Measurements from ENCODE around the gene PNKP.

Gene PNKP

GRCh38 chr19:49856574-49857021 is 10.8 kb downstream of the PNKP start:
- no peak for TF ChIP-seq CTCF (IDR thresholded peaks at IDR 0.05; ENCODE audit: low read depth, low read length)
- Histone ChIP-seq H3K27me3 (ENCODE audit: insufficient read depth, low read depth, severe bottlenecking) (no peaks in the 10 kb centered on the region), H3K9me3 (ENCODE audit: severe bottlenecking) (no peaks in the 10 kb centered on the region), H3K4me3 (ENCODE audit: low read depth, low read length) (no peak overlapping the region), H3K36me3 (peaks cover 89% of the 10 kb centered on the region), H3K27ac (no peak overlapping the region)
- no peak for DNase-seq

- Histone ChIP-seq H3K27me3 (ENCODE audit: insufficient read depth, low read depth, severe bottlenecking) (no peaks in the 10 kb centered on the region), H3K36me3 (peaks cover 85% of the 10 kb centered on the region), H3K27ac (no peak overlapping the region), H3K4me3 (ENCODE audit: low read depth, low read length) (no peak overlapping the region), H3K9me3 (ENCODE audit: severe bottlenecking) (no peaks in the 10 kb centered on the region)
- TF ChIP-seq CTCF (IDR thresholded peaks at IDR 0.05; ENCODE audit: low read depth, low read length) = no peak
- no peak for DNase-seq
Measured at GRCh38 chr19:49855676-49856573, 11.5 kb downstream of the PNKP start.

GRCh38 chr19:49855277-49855675 is 12.1 kb downstream of the PNKP start:
- H3K27me3 ChIP-seq (ENCODE audit: insufficient read depth, low read depth, severe bottlenecking) = no peaks in the 10 kb centered on the region
- no peak for DNase-seq
- peaks cover 79% of the 10 kb centered on the region for H3K36me3 ChIP-seq
- no peak for TF ChIP-seq CTCF (IDR thresholded peaks at IDR 0.05; ENCODE audit: low read depth, low read length)
- no peaks in the 10 kb centered on the region for H3K9me3 ChIP-seq (ENCODE audit: severe bottlenecking)
- H3K4me3 ChIP-seq (ENCODE audit: low read depth, low read length) = no peak overlapping the region
- H3K27ac ChIP-seq = no peak overlapping the region

GRCh38 chr19:49854378-49855263 is 12.8 kb downstream of the PNKP start:
- Histone ChIP-seq H3K9me3 (ENCODE audit: severe bottlenecking) (no peaks in the 10 kb centered on the region), H3K27ac (no peak overlapping the region), H3K27me3 (ENCODE audit: insufficient read depth, low read depth, severe bottlenecking) (no peaks in the 10 kb centered on the region), H3K36me3 (peaks cover 72% of the 10 kb centered on the region), H3K4me3 (ENCODE audit: low read depth, low read length) (no peak overlapping the region)
- TF ChIP-seq CTCF (IDR thresholded peaks at IDR 0.05; ENCODE audit: low read depth, low read length) = no peak
- DNase-seq = no peak

- TF ChIP-seq CTCF (IDR thresholded peaks at IDR 0.05; ENCODE audit: low read depth, low read length) = no peak
- Histone ChIP-seq H3K36me3 (peaks cover 65% of the 10 kb centered on the region), H3K9me3 (ENCODE audit: severe bottlenecking) (no peaks in the 10 kb centered on the region), H3K27ac (no peak overlapping the region), H3K4me3 (ENCODE audit: low read depth, low read length) (no peak overlapping the region), H3K27me3 (ENCODE audit: insufficient read depth, low read depth, severe bottlenecking) (no peaks in the 10 kb centered on the region)
- no peak for DNase-seq
Measured at GRCh38 chr19:49853852-49854377, 13.5 kb downstream of the PNKP start.

Data from WERI-Rb-1 (cell line).